SK-N-SH (cell line): ENCODE results near the gene SEC14L6.

Experiments
- EP300 ChIP-seq, 2 experiments: IDR thresholded peaks; 2 replicates each; pipeline versions ENCODE4 v1.4.0 to v1.6.1; 2012; ENCODE audit warnings: borderline replicate concordance in 1 of 2, low read depth in 1 of 2, low read length in 1 of 2
- EZH2phosphoT487 ChIP-seq: fragments of 200-600 bp; sonication (generic); IDR thresholded peaks from 2 replicates; pipeline ENCODE4 v1.6.1; 2017; ENCODE audit warnings: low read depth, mixed run types, mild to moderate bottlenecking, antibody characterized with exemption, moderate library complexity, borderline replicate concordance
- GABPA ChIP-seq: IDR thresholded peaks from 2 replicates; pipeline ENCODE4 v1.4.0; 2012; ENCODE audit warnings: low read depth, mild to moderate bottlenecking
- MXI1 ChIP-seq: IDR thresholded peaks from 2 replicates; pipeline ENCODE4 v1.6.1; 2012; ENCODE audit warnings: mild to moderate bottlenecking, low read depth, low read length, improper control_type of control experiment
- POLR2AphosphoS5 ChIP-seq: IDR thresholded peaks from 2 replicates; pipeline ENCODE4 v1.6.1; 2012; ENCODE audit warnings: low read depth, low read length
- RXRA ChIP-seq: IDR thresholded peaks from 2 replicates; pipeline ENCODE4 v1.4.0; 2012; ENCODE audit warnings: low read depth, mild to moderate bottlenecking, borderline replicate concordance
- SMC3 ChIP-seq: IDR thresholded peaks from 2 replicates; pipeline ENCODE4 v1.6.1; 2012; ENCODE audit warnings: low read depth, low read length, improper control_type of control experiment
- TF ChIP-seq, protein P1 (sequence below): fragments of 200-600 bp; sonication (generic); IDR thresholded peaks from 2 replicates; pipeline ENCODE4 v1.6.1; 2017; ENCODE audit warnings: antibody characterized with exemption, mild to moderate bottlenecking, moderate library complexity
- TF ChIP-seq, protein P2 (sequence below): IDR thresholded peaks from 2 replicates; pipeline ENCODE4 v1.4.0; 2012; ENCODE audit warnings: low read depth
- TF ChIP-seq, protein P3 (sequence below): fragments of 150-350 bp; IDR thresholded peaks from 2 replicates; pipeline ENCODE4 v1.6.1; 2017; ENCODE audit warnings: antibody characterized with exemption, low read length, low read depth, borderline replicate concordance

DNA sequence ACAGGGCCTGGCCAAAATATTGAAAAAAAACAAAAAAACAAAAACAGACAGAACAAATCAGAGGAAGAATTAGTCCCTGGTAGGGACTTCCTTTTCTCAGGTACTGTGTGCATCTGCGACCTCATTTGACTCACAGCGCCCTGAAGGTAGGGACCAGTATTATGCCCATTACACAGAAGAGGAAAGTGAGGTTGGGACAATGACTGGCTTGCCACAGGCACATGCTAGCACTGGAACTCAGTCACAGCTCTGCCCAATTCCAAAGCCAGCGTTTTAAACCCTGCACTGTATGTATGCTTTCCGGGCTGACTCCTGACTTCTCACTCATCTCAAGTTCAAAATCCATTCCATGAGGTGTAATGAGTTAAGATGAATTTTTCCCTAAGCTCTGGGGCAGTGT is 44.4 kb downstream of the SEC14L6 start:
- TF ChIP-seq SMC3 (no peak), RXRA (no peak), POLR2AphosphoS5 (no peak), EZH2phosphoT487 (no peak), MXI1 (no peak), EP300 (IDR thresholded peaks at IDR 0.05; ENCODE audit: borderline replicate concordance in 1 of 2, low read depth in 1 of 2, low read length in 1 of 2) (no peak), GABPA (no peak)
- TF ChIP-seq, protein P1, sequence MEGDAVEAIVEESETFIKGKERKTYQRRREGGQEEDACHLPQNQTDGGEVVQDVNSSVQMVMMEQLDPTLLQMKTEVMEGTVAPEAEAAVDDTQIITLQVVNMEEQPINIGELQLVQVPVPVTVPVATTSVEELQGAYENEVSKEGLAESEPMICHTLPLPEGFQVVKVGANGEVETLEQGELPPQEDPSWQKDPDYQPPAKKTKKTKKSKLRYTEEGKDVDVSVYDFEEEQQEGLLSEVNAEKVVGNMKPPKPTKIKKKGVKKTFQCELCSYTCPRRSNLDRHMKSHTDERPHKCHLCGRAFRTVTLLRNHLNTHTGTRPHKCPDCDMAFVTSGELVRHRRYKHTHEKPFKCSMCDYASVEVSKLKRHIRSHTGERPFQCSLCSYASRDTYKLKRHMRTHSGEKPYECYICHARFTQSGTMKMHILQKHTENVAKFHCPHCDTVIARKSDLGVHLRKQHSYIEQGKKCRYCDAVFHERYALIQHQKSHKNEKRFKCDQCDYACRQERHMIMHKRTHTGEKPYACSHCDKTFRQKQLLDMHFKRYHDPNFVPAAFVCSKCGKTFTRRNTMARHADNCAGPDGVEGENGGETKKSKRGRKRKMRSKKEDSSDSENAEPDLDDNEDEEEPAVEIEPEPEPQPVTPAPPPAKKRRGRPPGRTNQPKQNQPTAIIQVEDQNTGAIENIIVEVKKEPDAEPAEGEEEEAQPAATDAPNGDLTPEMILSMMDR: no peak
- TF ChIP-seq, protein P2, sequence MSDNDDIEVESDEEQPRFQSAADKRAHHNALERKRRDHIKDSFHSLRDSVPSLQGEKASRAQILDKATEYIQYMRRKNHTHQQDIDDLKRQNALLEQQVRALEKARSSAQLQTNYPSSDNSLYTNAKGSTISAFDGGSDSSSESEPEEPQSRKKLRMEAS: no peak
- TF ChIP-seq, protein P3, sequence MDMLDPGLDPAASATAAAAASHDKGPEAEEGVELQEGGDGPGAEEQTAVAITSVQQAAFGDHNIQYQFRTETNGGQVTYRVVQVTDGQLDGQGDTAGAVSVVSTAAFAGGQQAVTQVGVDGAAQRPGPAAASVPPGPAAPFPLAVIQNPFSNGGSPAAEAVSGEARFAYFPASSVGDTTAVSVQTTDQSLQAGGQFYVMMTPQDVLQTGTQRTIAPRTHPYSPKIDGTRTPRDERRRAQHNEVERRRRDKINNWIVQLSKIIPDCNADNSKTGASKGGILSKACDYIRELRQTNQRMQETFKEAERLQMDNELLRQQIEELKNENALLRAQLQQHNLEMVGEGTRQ: no peak
